ENCODE measurements around the gene NLGN3.

NLGN3 gene

DNA sequence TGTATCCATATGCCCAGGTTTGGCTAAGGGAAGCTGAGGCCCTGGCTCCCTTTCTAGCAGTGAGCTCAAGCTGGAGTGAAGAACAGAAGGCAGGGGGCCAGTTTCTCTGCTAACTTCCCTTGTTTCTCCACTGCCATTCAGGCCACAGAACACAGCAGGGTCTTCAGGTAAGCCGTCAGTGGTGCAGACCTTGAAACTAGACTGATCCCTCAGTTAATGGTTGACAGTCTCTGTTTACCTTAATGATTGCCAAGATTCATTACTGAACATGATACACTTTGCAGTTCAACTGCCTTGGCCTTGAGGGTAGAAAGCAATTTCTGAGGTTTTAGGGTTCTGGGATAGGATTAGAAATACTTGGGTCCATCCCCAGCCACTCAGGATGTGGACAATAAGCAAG lies 69.5 kb downstream of the NLGN3 start:
- no peak for DNase-seq (ENCODE audit: low read depth in 2 of 2)

DNA sequence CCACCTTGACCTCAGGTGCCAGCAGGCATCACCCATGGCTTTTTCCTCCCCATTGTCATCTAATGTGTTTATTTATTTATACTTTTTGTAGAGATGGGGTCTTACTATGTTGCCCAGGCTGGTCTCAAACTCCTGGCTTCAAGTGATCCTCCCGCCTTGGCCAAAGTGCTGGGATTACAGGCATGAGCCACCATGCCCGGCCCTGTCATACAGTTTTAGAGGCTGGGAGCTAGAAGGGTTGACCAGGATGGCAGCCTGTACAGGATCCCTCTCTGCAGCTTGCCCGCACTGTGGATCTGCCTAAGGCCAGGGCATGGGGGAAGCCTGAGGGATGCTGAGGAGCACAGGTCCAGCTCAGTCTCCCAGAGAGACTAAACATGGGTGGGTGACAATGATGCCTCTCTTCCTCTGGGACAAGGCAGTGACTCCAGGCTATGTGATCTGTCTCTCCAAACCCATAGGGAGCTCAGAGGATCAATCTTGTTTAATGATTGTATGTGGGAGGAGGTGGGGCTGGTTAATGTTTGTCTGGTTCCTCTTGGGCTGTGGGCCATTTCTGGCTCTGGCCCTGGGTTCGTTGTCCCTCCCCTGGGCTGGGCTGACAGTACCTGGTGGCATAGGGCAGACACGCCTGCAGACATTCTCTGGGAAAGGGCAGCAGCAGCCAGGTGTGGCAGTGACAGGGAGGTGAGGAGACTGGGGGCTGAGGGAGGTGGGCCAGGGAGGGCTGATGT lies 70.1 kb downstream of the NLGN3 start:
- DNase-seq (ENCODE audit: low read depth in 2 of 2): no peak

DNA sequence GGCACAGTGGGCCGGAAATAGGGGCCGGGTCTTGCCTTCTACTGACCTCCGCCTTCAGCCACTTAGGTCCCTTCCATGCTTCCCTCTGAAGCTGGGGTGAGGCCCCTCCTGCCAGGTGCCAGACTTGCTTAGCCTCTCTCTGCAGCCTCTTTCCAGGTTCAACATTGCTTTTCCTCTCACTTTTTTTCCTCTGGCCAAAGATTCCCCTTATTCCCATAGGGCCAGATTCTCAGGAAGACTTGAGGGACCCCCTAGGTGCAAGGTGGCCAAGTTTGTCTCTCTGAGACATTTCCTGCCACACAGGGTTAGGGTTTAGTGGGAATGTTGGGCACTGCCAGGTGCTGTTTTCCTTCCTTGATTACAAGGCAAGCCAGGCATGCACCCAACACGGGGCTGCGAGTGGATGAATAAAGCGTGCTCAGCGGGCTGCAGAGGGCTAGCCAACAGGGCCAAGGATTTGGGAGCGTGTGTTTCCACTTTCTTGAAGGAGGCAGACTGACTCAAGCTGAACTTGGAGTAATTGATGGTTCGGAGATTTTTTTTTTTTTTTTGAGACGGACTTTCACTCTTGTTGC lies 70.8 kb downstream of the NLGN3 start:
- DNase-seq (ENCODE audit: low read depth in 2 of 2): no peak

DNA sequence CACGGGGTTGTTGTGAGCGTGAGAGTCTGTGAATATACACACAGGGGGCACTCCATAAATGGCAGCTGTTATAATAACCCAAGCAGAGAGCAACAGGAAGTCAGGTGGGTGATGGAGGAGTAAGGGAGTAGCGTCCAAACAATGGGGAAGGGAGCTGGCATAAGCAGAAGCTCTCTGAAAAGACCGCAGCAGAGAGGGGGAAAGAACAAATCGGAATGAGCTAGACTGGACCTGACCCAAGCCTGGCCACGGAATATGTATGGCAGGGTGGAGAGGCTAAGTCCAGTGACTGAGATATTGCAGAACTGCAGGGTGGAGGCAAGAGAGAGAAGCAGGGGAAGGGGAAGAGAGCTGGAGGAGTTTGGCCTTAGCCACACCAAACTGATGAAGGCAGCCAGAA lies 71.8 kb downstream of the NLGN3 start:
- no peak for DNase-seq (ENCODE audit: low read depth in 2 of 2)

DNA sequence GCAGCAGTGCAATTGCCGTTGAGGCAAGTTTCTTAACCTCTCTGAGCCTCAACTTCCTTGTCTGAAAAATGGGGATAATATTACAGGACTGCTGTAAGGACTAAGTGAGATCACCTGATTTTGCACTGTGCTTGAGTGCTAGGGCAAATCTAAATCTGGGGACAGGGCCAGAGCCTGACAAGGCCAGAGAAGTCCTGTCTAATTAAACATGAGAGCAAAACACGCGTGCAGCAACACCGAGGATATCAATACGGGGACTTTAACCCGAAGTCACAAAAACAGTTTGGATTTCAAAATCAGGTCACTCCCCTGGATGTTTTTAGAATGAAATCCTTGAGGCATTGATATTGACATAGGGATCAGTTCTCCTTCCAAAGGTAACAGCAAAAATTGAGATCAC lies 72.7 kb downstream of the NLGN3 start:
- DNase-seq (ENCODE audit: low read depth in 2 of 2): no peak

Measured in stimulated activated CD8-positive, alpha-beta memory T cell treated with anti-CD3 and anti-CD28 coated beads, Interleukin-7, amount 100 ng/mL, for 4 hours (primary cell).